Spleen (tissue), 11 donors: ENCODE measurements around the gene CDS2. TPM values are rescaled to one million over a fixed set of nuclear protein-coding genes. Genes with fewer than 3 reads are reported as not detected.
A peak's percentile ranks its signal among the peaks of the same experiment; 100 is the strongest.

ENCODE experiments used
- DNase-seq: peaks from one replicate; pipeline ENCODE4 v3.0.0-alpha.2; 2020
- H3K27ac ChIP-seq, 8 donors: fragments of 200-600 bp; sonication (generic) in 7 of 8; 1 replicate in 4 of 8; 2 replicates in 4 of 8; pipeline versions ENCODE4 v1.5.0 to v1.8.0; 2016 to 2021; ENCODE audit warnings: inconsistent platforms in 4 of 8, mild to moderate bottlenecking in 4 of 8, moderate library complexity in 1 of 8
- H3K27me3 ChIP-seq, 7 donors: fragments of 200-600 bp; sonication (generic) in 6 of 7; replicated peaks in 1 of 7; 1 replicate in 4 of 7; 2 replicates in 3 of 7; pipeline versions ENCODE4 v1.5.0 to v1.8.0; 2016 to 2021; ENCODE audit warnings: inconsistent platforms in 3 of 7, mild to moderate bottlenecking in 1 of 7
- H3K36me3 ChIP-seq, 6 donors: fragments of 200-600 bp; sonication (generic) in 5 of 6; 1 replicate in 4 of 6; 2 replicates in 2 of 6; pipeline versions ENCODE4 v1.5.0 to v1.8.0; 2016 to 2021; ENCODE audit warnings: inconsistent platforms in 2 of 6
- H3K4me1 ChIP-seq, 6 donors: fragments of 200-600 bp; sonication (generic) in 5 of 6; 1 replicate in 3 of 6; 2 replicates in 3 of 6; pipeline versions ENCODE4 v1.5.0 to v1.8.0; 2016 to 2021; ENCODE audit warnings: inconsistent platforms in 3 of 6
- H3K4me3 ChIP-seq, 8 donors: fragments of 200-600 bp; sonication (generic) in 7 of 8; 1 replicate in 4 of 8; 2 replicates in 4 of 8; pipeline versions ENCODE4 v1.5.0 to v1.8.0; 2016 to 2021; ENCODE audit warnings: inconsistent platforms in 4 of 8, mild to moderate bottlenecking in 4 of 8, moderate library complexity in 2 of 8
- H3K9me3 ChIP-seq, 8 donors: fragments of 200-600 bp; sonication (generic) in 7 of 8; 1 replicate in 4 of 8; 2 replicates in 4 of 8; pipeline versions ENCODE4 v1.5.0 to v1.8.0; 2016 to 2021; ENCODE audit warnings: inconsistent platforms in 4 of 8
- POLR2A ChIP-seq, 3 donors: fragments of 450-650 bp; IDR thresholded peaks; one replicate each; pipeline ENCODE4 v1.5.1; 2017; ENCODE audit warnings: antibody characterized with exemption in 3 of 3, mild to moderate bottlenecking in 1 of 3
- POLR2AphosphoS5 ChIP-seq, 3 donors: sonication (generic); formaldehyde crosslinking; IDR thresholded peaks; one replicate each; pipeline ENCODE4 v1.5.1; 2017; ENCODE audit warnings: antibody characterized with exemption in 3 of 3
- WGBS, 5 donors: extraction: QIAGEN DNeasy Blood & Tissue Kit in 3 of 5; methylation state at CpG; one replicate each; pipeline versions ENCODE4 v1.1.5 to v1.1.7; 2013 to 2018; 5-methylcytosine and 5-hydroxymethylcytosine counted together
- intact Hi-C: fragments of 100-400 bp; cut with DNase I; formaldehyde crosslinking; loops from one replicate; pipeline ENCODE4 v1.15.0; 2023; ENCODE audit warnings: low total_unique reads
- polyA plus RNA-seq, 3 donors: library from polyadenylated mRNA; stranded (reverse); fragments of 200-250 nt; gene quantifications; one replicate each; pipeline ENCODE4 v1.2.1, GENCODE V29; 2013
- total RNA-seq, 7 donors: library from RNA; depleted of rRNA in 3 of 7; stranded (reverse); fragments of >200 nt in 3 of 7; fragmentation: NEBNext Ultra II Directional in 4 of 7; extraction: Animal tissue kit (Norgen Biotek cat#: 25700) in 4 of 7; gene quantifications; one replicate each; pipeline versions ENCODE4 v1.1.0 to v1.2.1, GENCODE V29; 2016 to 2021
- TF ChIP-seq, protein P1 (sequence below), 11 experiments: fragments of 200-600 bp in 7 of 11; fragments of 450-650 bp in 4 of 11; sonication (generic) in 4 of 11; IDR thresholded peaks in 8 of 11; conservative IDR thresholded peaks in 3 of 11; 1 replicate in 7 of 11; 2 replicates in 4 of 11; pipeline versions ENCODE4 v1.4.0 to v1.8.0; 2016 to 2021; ENCODE audit warnings: antibody characterized with exemption in 11 of 11, inconsistent platforms in 4 of 11, mild to moderate bottlenecking in 1 of 11
- donor health status: healthy with polysubstance abuse.
- donor health status: DM: no; HTN: no; CAD: no; lungs with moderate emphysema.
- donor health status: DM: no; HTN: no; CAD: no.
- donor health status: Bipolar disorder and iron deficiency.
- donor health status: healthy.
- donor health status: DM: no; HTN: no; CAD: no.
- donor health status: DM: yes; HTN: yes; CAD: no.

CDS2 gene
- total and polyA plus RNA-seq, 10 donors, result 6.9 to 61.8 (median 41.9) TPM

DNA sequence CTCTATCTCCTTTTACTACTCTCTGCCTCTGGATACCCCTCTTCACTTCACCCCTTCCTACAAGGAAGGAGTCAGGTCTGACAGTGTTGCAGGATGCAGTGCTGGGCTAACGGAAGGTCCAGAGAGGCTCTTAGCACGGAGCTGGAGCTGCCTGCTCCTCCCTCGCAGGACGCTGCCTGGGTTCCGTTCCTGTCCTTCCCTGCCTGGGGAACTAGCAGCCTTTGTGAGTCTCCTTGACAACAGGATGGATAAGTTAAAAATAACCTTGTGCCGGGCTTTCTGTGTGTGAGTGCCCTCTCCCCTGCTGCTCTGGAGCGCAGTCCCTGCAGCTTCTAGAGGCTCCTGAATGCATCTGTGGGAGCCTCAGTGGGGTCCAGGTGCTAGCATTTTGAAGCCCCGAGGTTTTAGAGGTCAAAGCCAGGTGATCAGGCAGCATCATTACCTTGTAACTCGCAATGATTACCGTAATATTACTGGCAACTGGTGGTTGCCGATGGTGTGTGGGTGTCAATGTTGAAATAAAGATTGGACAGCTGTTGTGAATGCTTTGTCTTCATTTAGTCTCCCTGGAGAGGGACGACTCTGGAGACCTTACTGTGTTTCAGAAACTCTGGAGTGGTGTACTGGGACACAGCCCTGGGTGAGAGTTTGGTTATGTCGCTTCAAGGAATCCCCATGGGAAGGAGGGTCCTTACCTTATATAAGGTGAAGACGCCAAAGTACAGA is 44.4 kb downstream of the CDS2 start:
- TF ChIP-seq, protein P1, sequence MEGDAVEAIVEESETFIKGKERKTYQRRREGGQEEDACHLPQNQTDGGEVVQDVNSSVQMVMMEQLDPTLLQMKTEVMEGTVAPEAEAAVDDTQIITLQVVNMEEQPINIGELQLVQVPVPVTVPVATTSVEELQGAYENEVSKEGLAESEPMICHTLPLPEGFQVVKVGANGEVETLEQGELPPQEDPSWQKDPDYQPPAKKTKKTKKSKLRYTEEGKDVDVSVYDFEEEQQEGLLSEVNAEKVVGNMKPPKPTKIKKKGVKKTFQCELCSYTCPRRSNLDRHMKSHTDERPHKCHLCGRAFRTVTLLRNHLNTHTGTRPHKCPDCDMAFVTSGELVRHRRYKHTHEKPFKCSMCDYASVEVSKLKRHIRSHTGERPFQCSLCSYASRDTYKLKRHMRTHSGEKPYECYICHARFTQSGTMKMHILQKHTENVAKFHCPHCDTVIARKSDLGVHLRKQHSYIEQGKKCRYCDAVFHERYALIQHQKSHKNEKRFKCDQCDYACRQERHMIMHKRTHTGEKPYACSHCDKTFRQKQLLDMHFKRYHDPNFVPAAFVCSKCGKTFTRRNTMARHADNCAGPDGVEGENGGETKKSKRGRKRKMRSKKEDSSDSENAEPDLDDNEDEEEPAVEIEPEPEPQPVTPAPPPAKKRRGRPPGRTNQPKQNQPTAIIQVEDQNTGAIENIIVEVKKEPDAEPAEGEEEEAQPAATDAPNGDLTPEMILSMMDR (IDR thresholded peaks at IDR 0.05 in 8 of 11, conservative IDR thresholded peaks at IDR 0.05 in 3 of 11), result no peak
- peak in 2 of 3 donors; percentile 59 to 78 for TF ChIP-seq POLR2AphosphoS5 (IDR thresholded peaks at IDR 0.05)
- TF ChIP-seq POLR2A (IDR thresholded peaks at IDR 0.05), result no peak
- Histone ChIP-seq H3K36me3 (peaks cover 0 to 51% (median 14%) of the 10 kb centered on the region in 6 donors), H3K9me3 (no peaks in the 10 kb centered on the region), H3K27ac (peak overlapping the region in 6 of 8 donors; percentile 9 to 83 (median 60)), H3K27me3 (no peaks in the 10 kb centered on the region), H3K4me1 (peaks cover 20 to 80% (median 60%) of the 10 kb centered on the region in 6 donors), H3K4me3 (no peak overlapping the region)
- intact Hi-C loops, result no loop called here
- WGBS, 5 donors, result 59 to 75% (median 65%) methylated on average over 14 of the region's 14 CpGs
- DNase-seq, result no peak

DNA sequence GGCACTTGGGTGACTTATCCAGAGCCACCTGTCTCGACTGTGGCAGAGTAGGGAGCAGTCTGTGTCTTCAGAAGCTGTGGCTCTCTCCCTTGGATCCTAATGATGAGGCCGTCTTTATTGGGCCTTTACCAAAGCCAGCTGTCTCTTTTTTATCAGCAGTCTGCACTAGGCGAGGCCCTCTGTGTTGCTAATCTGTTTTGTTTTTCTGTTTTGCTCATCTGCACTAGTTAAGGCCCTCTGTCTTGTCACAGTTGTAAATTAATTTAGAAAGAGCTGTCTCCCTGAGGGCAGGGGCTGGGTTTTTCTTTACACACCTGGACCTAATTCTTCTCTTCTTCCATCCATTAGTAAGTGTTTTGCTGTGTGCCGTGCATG is 45.0 kb downstream of the CDS2 start:
- no peak for DNase-seq
- intact Hi-C loops, result no loop called here
- peaks cover 20 to 75% (median 60%) of the 10 kb centered on the region in 6 donors for H3K4me1 ChIP-seq

DNA sequence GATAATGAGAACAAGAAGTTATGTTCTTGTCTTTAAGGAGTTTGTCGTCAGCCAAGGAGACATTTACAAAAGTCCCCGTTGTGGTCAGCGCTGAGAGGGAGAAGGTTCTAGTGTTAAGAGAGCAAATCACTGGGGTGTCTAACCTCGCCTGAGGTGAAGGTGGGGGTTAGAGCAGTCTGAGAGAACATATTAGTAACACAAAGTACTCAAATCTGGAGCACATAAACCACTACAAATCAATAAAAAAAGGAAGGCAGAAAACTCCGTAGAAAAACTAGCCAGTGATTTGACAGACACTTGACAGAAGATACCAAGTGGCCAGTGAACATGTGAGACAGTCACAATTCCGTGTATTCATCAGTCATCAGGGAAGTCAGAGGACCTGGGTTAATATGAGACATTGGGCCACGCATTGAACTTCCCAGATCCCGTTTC is 45.4 kb downstream of the CDS2 start:
- H3K4me1 ChIP-seq, result peaks cover 20 to 71% (median 58%) of the 10 kb centered on the region in 6 donors
- H3K36me3 ChIP-seq, result peaks cover 0 to 60% (median 19%) of the 10 kb centered on the region in 6 donors
- intact Hi-C loops, result no loop called here
- no peaks in the 10 kb centered on the region for H3K9me3 ChIP-seq
- H3K27ac ChIP-seq, result peak overlapping the region in 1 of 8 donors; percentile 83
- no peaks in the 10 kb centered on the region for H3K27me3 ChIP-seq
- TF ChIP-seq POLR2AphosphoS5 (IDR thresholded peaks at IDR 0.05) (no peak), POLR2A (IDR thresholded peaks at IDR 0.05) (no peak)
- TF ChIP-seq, protein P1 (IDR thresholded peaks at IDR 0.05 in 8 of 11, conservative IDR thresholded peaks at IDR 0.05 in 3 of 11), result no peak
- H3K4me3 ChIP-seq, result no peak overlapping the region
- 72 to 82% (median 76%) methylated on average over 8 of the region's 8 CpGs for WGBS, 5 donors
- no peak for DNase-seq

More for the DNA sequence above, 45.0 kb downstream of the CDS2 start:
- TF ChIP-seq, protein P1 (IDR thresholded peaks at IDR 0.05 in 8 of 11, conservative IDR thresholded peaks at IDR 0.05 in 3 of 11), result no peak
- TF ChIP-seq POLR2AphosphoS5 (IDR thresholded peaks at IDR 0.05) (no peak), POLR2A (IDR thresholded peaks at IDR 0.05) (no peak)
- H3K27ac ChIP-seq, result peak overlapping the region in 3 of 8 donors; percentile 75 to 83 (median 80)
- H3K36me3 ChIP-seq, result peaks cover 0 to 56% (median 17%) of the 10 kb centered on the region in 6 donors
- 73 to 85% (median 75%) methylated on average over 4 of the region's 4 CpGs for WGBS, 5 donors
- H3K9me3 ChIP-seq, result no peaks in the 10 kb centered on the region
- H3K4me3 ChIP-seq, result no peak overlapping the region
- H3K27me3 ChIP-seq, result no peaks in the 10 kb centered on the region

DNA sequence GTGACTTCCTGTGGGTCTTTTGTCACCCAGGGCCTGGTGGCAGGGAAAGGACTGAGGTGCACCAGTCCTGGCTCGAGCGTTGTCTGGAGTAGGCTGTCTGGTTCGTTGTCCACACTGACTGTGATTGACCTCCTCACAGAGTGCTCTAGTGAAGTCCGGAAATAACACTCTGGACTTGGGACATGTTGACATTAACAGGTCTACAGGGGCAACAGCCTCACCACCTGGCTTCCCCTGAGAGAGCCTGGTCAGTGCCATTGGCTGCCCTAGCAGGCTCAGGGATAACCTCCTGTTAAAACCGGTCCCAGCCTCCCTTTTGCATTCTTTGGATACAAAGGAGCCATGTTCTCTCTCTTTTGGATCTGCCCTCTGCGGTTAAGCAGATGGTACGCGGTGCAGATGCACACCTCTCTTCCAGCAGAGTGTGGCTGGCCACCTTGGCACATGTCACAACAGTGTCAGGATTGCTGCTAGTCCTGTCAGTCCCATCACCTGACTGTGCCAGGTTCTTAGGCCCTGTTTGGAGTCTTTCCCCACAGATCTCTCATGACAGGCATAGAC is 46.2 kb downstream of the CDS2 start:
- H3K9me3 ChIP-seq, result no peaks in the 10 kb centered on the region
- peak overlapping the region in 2 of 8 donors; percentile 32 to 34 for H3K27ac ChIP-seq
- intact Hi-C loops, result no loop called here
- H3K4me3 ChIP-seq, result no peak overlapping the region
- H3K36me3 ChIP-seq, result peaks cover 0 to 68% (median 23%) of the 10 kb centered on the region in 6 donors
- no peaks in the 10 kb centered on the region for H3K27me3 ChIP-seq
- no peak for DNase-seq
- TF ChIP-seq, protein P1 (IDR thresholded peaks at IDR 0.05 in 8 of 11, conservative IDR thresholded peaks at IDR 0.05 in 3 of 11), result no peak
- TF ChIP-seq POLR2AphosphoS5 (IDR thresholded peaks at IDR 0.05), result no peak
- TF ChIP-seq POLR2A (IDR thresholded peaks at IDR 0.05), result no peak
- peaks cover 20 to 63% (median 55%) of the 10 kb centered on the region in 6 donors for H3K4me1 ChIP-seq
- WGBS, 5 donors, result 92 to 98% (median 96%) methylated on average over 7 to 8 of the region's 8 CpGs
